Measurements from ENCODE around the gene KCNIP4. TPM values are rescaled to one million over a fixed set of nuclear protein-coding genes. Genes with fewer than 3 reads are reported as not detected.

KCNIP4 gene
- polyA plus RNA-seq, 1 donor (not counting 4 experiments of a cell fraction or from before 2014, with no cell fraction given) = 0.07 TPM

DNA sequence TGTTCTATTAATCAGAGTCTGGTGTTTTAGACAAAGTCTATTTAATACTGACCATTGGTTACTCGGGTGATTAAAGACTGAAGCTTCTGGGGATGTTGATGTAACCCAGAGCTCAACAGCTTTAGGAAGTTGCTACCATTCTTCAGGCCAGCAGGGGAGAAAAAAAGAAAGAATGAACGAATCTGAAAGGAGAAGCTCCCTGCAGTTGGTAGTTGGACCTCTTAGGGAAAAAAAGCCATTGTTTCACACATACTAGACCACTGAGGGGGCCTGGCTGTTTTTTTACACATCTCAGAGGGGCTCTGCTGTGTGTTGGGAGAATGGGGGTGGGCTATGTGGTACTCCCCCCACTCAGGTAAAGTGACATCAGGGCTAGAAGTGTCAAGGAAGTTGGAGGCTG, 378.9 kb downstream of the KCNIP4 start:
- no peaks in the 10 kb centered on the region for H3K27me3 ChIP-seq (ENCODE audit: control insufficient read depth, extremely low read depth, insufficient read depth, low read length)
- no peak for FAIRE-seq

DNA sequence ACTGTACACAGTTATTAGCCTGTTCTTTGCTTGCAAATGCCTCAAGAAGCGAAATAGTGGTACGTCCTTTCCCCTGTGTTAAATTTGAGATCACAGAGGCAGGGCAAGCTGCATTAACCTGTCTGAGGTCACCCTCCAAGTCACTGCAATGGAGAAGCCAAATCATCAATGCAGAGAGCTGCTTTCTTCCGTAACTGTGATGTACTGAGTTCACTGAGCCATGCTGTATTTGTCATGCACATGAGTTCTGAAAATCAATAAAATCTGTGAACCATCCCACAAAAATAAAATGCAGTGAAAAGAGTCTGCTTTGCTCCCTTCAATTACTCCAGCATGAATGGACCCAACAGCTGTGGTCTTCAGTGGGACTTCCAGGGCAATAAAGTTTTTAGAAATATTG, 393.5 kb downstream of the KCNIP4 start:
- no peak for FAIRE-seq
- TF ChIP-seq EZH2 (IDR thresholded peaks at IDR 0.05; ENCODE audit: low read length) = no peak
- TF ChIP-seq, protein P1, sequence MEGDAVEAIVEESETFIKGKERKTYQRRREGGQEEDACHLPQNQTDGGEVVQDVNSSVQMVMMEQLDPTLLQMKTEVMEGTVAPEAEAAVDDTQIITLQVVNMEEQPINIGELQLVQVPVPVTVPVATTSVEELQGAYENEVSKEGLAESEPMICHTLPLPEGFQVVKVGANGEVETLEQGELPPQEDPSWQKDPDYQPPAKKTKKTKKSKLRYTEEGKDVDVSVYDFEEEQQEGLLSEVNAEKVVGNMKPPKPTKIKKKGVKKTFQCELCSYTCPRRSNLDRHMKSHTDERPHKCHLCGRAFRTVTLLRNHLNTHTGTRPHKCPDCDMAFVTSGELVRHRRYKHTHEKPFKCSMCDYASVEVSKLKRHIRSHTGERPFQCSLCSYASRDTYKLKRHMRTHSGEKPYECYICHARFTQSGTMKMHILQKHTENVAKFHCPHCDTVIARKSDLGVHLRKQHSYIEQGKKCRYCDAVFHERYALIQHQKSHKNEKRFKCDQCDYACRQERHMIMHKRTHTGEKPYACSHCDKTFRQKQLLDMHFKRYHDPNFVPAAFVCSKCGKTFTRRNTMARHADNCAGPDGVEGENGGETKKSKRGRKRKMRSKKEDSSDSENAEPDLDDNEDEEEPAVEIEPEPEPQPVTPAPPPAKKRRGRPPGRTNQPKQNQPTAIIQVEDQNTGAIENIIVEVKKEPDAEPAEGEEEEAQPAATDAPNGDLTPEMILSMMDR (optimal IDR thresholded peaks at IDR 0.05 in 1 of 3, IDR thresholded peaks at IDR 0.05 in 1 of 3, conservative IDR thresholded peaks at IDR 0.05 in 1 of 3; ENCODE audit: extremely low read depth in 1 of 3, insufficient read depth in 2 of 3, low read length in 3 of 3) = no peak
- H2AFZ ChIP-seq (ENCODE audit: control insufficient read depth, low read length) = no peak overlapping the region
- DNase-seq (ENCODE audit: low read depth, low spot score) = no peak
- H3K9me3 ChIP-seq (ENCODE audit: control insufficient read depth, low read depth, low read length) = no peaks in the 10 kb centered on the region
- no peaks in the 10 kb centered on the region for H3K79me2 ChIP-seq (ENCODE audit: control insufficient read depth, insufficient read depth, low read length)
- H3K4me3 ChIP-seq (ENCODE audit: control insufficient read depth in 2 of 3, extremely low read depth in 1 of 3, insufficient read depth in 2 of 3, low read depth in 1 of 3, low read length in 3 of 3) = no peak overlapping the region
- H3K4me2 ChIP-seq (ENCODE audit: control insufficient read depth, extremely low read depth, insufficient read depth, low read depth, low read length) = no peak overlapping the region
- dilution Hi-C loops (cut with MboI; ENCODE audit: extremely low pct_ligation_motif_present, low sequenced_read_pairs) = no loop called here
- no peaks in the 10 kb centered on the region for H3K9me1 ChIP-seq (ENCODE audit: control insufficient read depth, extremely low read depth, insufficient read depth, low read length)
- no peak overlapping the region for H3K9ac ChIP-seq (ENCODE audit: control insufficient read depth, extremely low read depth, insufficient read depth, low read length)
- no peaks in the 10 kb centered on the region for H4K20me1 ChIP-seq (ENCODE audit: control insufficient read depth, extremely low read depth, insufficient read depth, low read length)
- H3K27me3 ChIP-seq (ENCODE audit: control insufficient read depth, extremely low read depth, insufficient read depth, low read length) = no peaks in the 10 kb centered on the region
- no peaks in the 10 kb centered on the region for H3K36me3 ChIP-seq (ENCODE audit: control insufficient read depth in 2 of 2, extremely low read depth in 1 of 2, insufficient read depth in 2 of 2, low read length in 2 of 2)
- H3K27ac ChIP-seq (ENCODE audit: control insufficient read depth, insufficient read depth, low read length) = no peak overlapping the region
- no peaks in the 10 kb centered on the region for H3K4me1 ChIP-seq (ENCODE audit: control insufficient read depth, extremely low read depth, insufficient read depth, low read length)

More for the DNA sequence above, 378.9 kb downstream of the KCNIP4 start:
- no peak overlapping the region for H3K9ac ChIP-seq (ENCODE audit: control insufficient read depth, extremely low read depth, insufficient read depth, low read length)
- H4K20me1 ChIP-seq (ENCODE audit: control insufficient read depth, extremely low read depth, insufficient read depth, low read length) = no peaks in the 10 kb centered on the region
- H3K4me1 ChIP-seq (ENCODE audit: control insufficient read depth, extremely low read depth, insufficient read depth, low read length) = no peaks in the 10 kb centered on the region
- no peak for DNase-seq (ENCODE audit: low read depth, low spot score)
- no peaks in the 10 kb centered on the region for H3K79me2 ChIP-seq (ENCODE audit: control insufficient read depth, insufficient read depth, low read length)
- H3K36me3 ChIP-seq (ENCODE audit: control insufficient read depth in 2 of 2, extremely low read depth in 1 of 2, insufficient read depth in 2 of 2, low read length in 2 of 2) = no peaks in the 10 kb centered on the region
- H3K4me3 ChIP-seq (ENCODE audit: control insufficient read depth in 2 of 3, extremely low read depth in 1 of 3, insufficient read depth in 2 of 3, low read depth in 1 of 3, low read length in 3 of 3) = no peak overlapping the region
- H3K4me2 ChIP-seq (ENCODE audit: control insufficient read depth, extremely low read depth, insufficient read depth, low read depth, low read length) = no peak overlapping the region
- no peaks in the 10 kb centered on the region for H3K9me3 ChIP-seq (ENCODE audit: control insufficient read depth, low read depth, low read length)
- H3K9me1 ChIP-seq (ENCODE audit: control insufficient read depth, extremely low read depth, insufficient read depth, low read length) = no peaks in the 10 kb centered on the region
- dilution Hi-C loops (cut with MboI; ENCODE audit: extremely low pct_ligation_motif_present, low sequenced_read_pairs) = no loop called here
- no peak overlapping the region for H3K27ac ChIP-seq (ENCODE audit: control insufficient read depth, insufficient read depth, low read length)
- no peak for TF ChIP-seq EZH2 (IDR thresholded peaks at IDR 0.05; ENCODE audit: low read length)
- TF ChIP-seq, protein P1 (optimal IDR thresholded peaks at IDR 0.05 in 1 of 3, IDR thresholded peaks at IDR 0.05 in 1 of 3, conservative IDR thresholded peaks at IDR 0.05 in 1 of 3; ENCODE audit: extremely low read depth in 1 of 3, insufficient read depth in 2 of 3, low read length in 3 of 3) = no peak
- no peak overlapping the region for H2AFZ ChIP-seq (ENCODE audit: control insufficient read depth, low read length)

All from keratinocyte (primary cell).